Hepatocyte (in vitro differentiated cells): ENCODE data around the gene PMAIP1. TPM values are rescaled to one million over a fixed set of nuclear protein-coding genes. Genes with fewer than 3 reads are reported as not detected.

ENCODE experiments used
- DNase-seq: peaks from one replicate; pipeline ENCODE4 v3.0.0-alpha.2; 2016; ENCODE audit warnings: low spot score
- H2AFZ ChIP-seq: fragments of 200-600 bp; sonication (generic); 2 replicates; pipeline ENCODE4 v1.6.0; 2016; ENCODE audit warnings: antibody characterized with exemption, mild to moderate bottlenecking
- H3K27ac ChIP-seq: fragments of 200-600 bp; sonication (generic); 2 replicates; pipeline ENCODE4 v1.5.1; 2016; ENCODE audit warnings: mild to moderate bottlenecking
- H3K27me3 ChIP-seq: fragments of 200-600 bp; sonication (generic); 2 replicates; pipeline ENCODE4 v1.6.1; 2016
- H3K36me3 ChIP-seq: fragments of 200-600 bp; sonication (generic); replicated peaks from 2 replicates; pipeline ENCODE4 v1.5.1; 2016; ENCODE audit warnings: low read depth; ENCODE audit not compliant: insufficient read depth
- H3K4me1 ChIP-seq: fragments of 200-600 bp; sonication (generic); 2 replicates; pipeline ENCODE4 v1.5.1; 2016; ENCODE audit warnings: mild to moderate bottlenecking, moderate library complexity; ENCODE audit not compliant: insufficient read depth
- H3K4me2 ChIP-seq: fragments of 200-600 bp; sonication (generic); 2 replicates; pipeline ENCODE4 v1.6.0; 2016
- H3K4me3 ChIP-seq: fragments of 200-600 bp; sonication (generic); 2 replicates; pipeline ENCODE4 v1.5.1; 2016; ENCODE audit warnings: mild to moderate bottlenecking
- H3K79me2 ChIP-seq: fragments of 200-600 bp; sonication (generic); 2 replicates; pipeline ENCODE4 v1.6.0; 2017; ENCODE audit warnings: mild to moderate bottlenecking
- H3K9me2 ChIP-seq: fragments of 200-600 bp; sonication (generic); replicated peaks from 2 replicates; pipeline ENCODE4 v1.6.0; 2017; ENCODE audit warnings: mild to moderate bottlenecking; ENCODE audit not compliant: insufficient read depth
- H3K9me3 ChIP-seq: fragments of 200-600 bp; sonication (generic); 2 replicates; pipeline ENCODE4 v1.5.1; 2016; ENCODE audit warnings: low read depth, mild to moderate bottlenecking
- H4K20me1 ChIP-seq: fragments of 200-600 bp; sonication (generic); 2 replicates; pipeline ENCODE4 v1.6.0; 2016; ENCODE audit warnings: mild to moderate bottlenecking; ENCODE audit not compliant: insufficient read depth, poor library complexity, severe bottlenecking
- EZH2 ChIP-seq: fragments of 200-600 bp; sonication (generic); IDR thresholded peaks from 2 replicates; pipeline ENCODE4 v1.6.1; 2016; ENCODE audit warnings: antibody characterized with exemption, mild to moderate bottlenecking, borderline replicate concordance
- EZH2phosphoT487 ChIP-seq: fragments of 200-600 bp; sonication (generic); IDR thresholded peaks from one replicate; pipeline ENCODE4 v1.6.1; 2018; ENCODE audit warnings: antibody characterized with exemption, mild to moderate bottlenecking, low read depth, moderate library complexity; ENCODE audit not compliant: unreplicated experiment, severe bottlenecking
- WGBS: methylation state at CpG from one replicate; pipeline ENCODE4 v1.1.6; 2016; ENCODE audit warnings: low lambda C conversion rate; ENCODE audit errors: missing lambda C conversion rate; 5-methylcytosine and 5-hydroxymethylcytosine counted together
- polyA plus RNA-seq: library from polyadenylated mRNA; unstranded; fragments of >200 nt; fragmentation: Nextera tagmentation; extraction: Ambion mirVana; gene quantifications from 2 replicates; pipeline ENCODE4 v1.2.1, GENCODE V29; 2016
- total RNA-seq: library from RNA; depleted of rRNA; stranded (reverse); fragments of >200 nt; gene quantifications from 2 replicates; pipeline ENCODE4 v1.2.3, GENCODE V29; 2014
- TF ChIP-seq, protein P1 (sequence below): fragments of 200-600 bp; sonication (generic); IDR thresholded peaks from 2 replicates; pipeline ENCODE4 v1.5.1; 2016; ENCODE audit warnings: antibody characterized with exemption, mild to moderate bottlenecking; ENCODE audit not compliant: poor library complexity

Gene PMAIP1
- total and polyA plus RNA-seq, 2 experiments from 2014 or later, result 7.7 to 10.2 TPM

GRCh38 chr18:59911600-59911999 lies 11.8 kb downstream of the PMAIP1 start:
- peaks cover 16% of the 10 kb centered on the region for H3K27me3 ChIP-seq
- H3K4me1 ChIP-seq, result no peaks in the 10 kb centered on the region
- no peaks in the 10 kb centered on the region for H3K9me3 ChIP-seq
- no peak overlapping the region for H2AFZ ChIP-seq
- TF ChIP-seq EZH2, result no peak
- TF ChIP-seq EZH2phosphoT487, result no peak
- TF ChIP-seq, protein P1, sequence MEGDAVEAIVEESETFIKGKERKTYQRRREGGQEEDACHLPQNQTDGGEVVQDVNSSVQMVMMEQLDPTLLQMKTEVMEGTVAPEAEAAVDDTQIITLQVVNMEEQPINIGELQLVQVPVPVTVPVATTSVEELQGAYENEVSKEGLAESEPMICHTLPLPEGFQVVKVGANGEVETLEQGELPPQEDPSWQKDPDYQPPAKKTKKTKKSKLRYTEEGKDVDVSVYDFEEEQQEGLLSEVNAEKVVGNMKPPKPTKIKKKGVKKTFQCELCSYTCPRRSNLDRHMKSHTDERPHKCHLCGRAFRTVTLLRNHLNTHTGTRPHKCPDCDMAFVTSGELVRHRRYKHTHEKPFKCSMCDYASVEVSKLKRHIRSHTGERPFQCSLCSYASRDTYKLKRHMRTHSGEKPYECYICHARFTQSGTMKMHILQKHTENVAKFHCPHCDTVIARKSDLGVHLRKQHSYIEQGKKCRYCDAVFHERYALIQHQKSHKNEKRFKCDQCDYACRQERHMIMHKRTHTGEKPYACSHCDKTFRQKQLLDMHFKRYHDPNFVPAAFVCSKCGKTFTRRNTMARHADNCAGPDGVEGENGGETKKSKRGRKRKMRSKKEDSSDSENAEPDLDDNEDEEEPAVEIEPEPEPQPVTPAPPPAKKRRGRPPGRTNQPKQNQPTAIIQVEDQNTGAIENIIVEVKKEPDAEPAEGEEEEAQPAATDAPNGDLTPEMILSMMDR, result no peak
- H3K36me3 ChIP-seq, result no peaks in the 10 kb centered on the region
- no peak for DNase-seq
- H3K4me3 ChIP-seq, result no peak overlapping the region
- no peaks in the 10 kb centered on the region for H3K9me2 ChIP-seq
- H3K4me2 ChIP-seq, result no peak overlapping the region
- H4K20me1 ChIP-seq, result no peaks in the 10 kb centered on the region
- no peak overlapping the region for H3K27ac ChIP-seq
- H3K79me2 ChIP-seq, result no peaks in the 10 kb centered on the region

GRCh38 chr18:59912007-59912550 lies 12.3 kb downstream of the PMAIP1 start:
- Histone ChIP-seq H3K4me3 (no peak overlapping the region), H3K27ac (no peak overlapping the region), H3K4me2 (no peak overlapping the region), H2AFZ (no peak overlapping the region), H4K20me1 (no peaks in the 10 kb centered on the region), H3K27me3 (peaks cover 12% of the 10 kb centered on the region), H3K79me2 (no peaks in the 10 kb centered on the region), H3K4me1 (no peaks in the 10 kb centered on the region), H3K9me3 (no peaks in the 10 kb centered on the region), H3K36me3 (no peaks in the 10 kb centered on the region), H3K9me2 (no peaks in the 10 kb centered on the region)
- 77% methylated on average over 2 of the region's 2 CpGs for WGBS
- no peak for TF ChIP-seq EZH2phosphoT487
- TF ChIP-seq, protein P1, result no peak
- no peak for TF ChIP-seq EZH2
- no peak for DNase-seq

- Histone ChIP-seq H3K4me2 (no peak overlapping the region), H2AFZ (no peak overlapping the region), H3K9me3 (no peaks in the 10 kb centered on the region), H3K27me3 (no peaks in the 10 kb centered on the region), H3K27ac (no peak overlapping the region), H3K4me1 (no peaks in the 10 kb centered on the region), H3K79me2 (no peaks in the 10 kb centered on the region), H3K4me3 (no peak overlapping the region), H3K9me2 (no peaks in the 10 kb centered on the region), H4K20me1 (no peaks in the 10 kb centered on the region), H3K36me3 (no peaks in the 10 kb centered on the region)
- no peak for TF ChIP-seq EZH2phosphoT487
- TF ChIP-seq, protein P1, result no peak
- no peak for TF ChIP-seq EZH2
- WGBS, result 91% methylated on average over 6 of the region's 6 CpGs
- DNase-seq, result no peak
These were observed 15.8 kb downstream of the PMAIP1 start for GRCh38 chr18:59915606-59916005.

DNA sequence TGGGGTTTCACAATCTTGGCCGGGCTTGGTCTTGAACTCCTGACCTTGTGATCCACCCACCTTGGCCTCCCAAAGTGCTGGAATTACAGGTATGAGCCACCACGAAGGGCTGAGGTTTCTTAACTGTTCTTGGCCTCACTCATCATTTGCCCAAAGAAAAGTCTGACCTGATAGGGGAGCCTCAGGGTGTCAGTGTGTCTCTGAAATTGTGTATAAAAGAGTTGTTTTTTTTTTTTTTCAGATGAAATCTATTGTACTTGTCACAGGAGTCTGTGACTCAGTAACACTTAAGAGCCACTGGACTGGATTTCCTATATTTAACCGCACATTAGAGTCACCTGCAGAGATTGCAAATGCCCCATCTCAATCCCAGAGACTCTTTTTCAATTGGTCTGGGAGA lies 16.9 kb downstream of the PMAIP1 start:
- WGBS, result 86% methylated on average over 3 of the region's 3 CpGs
- Histone ChIP-seq H4K20me1 (no peaks in the 10 kb centered on the region), H3K9me2 (no peaks in the 10 kb centered on the region), H3K9me3 (no peaks in the 10 kb centered on the region), H2AFZ (no peak overlapping the region), H3K4me2 (no peak overlapping the region), H3K4me3 (no peak overlapping the region), H3K27ac (no peak overlapping the region), H3K79me2 (no peaks in the 10 kb centered on the region), H3K36me3 (no peaks in the 10 kb centered on the region), H3K4me1 (no peaks in the 10 kb centered on the region), H3K27me3 (no peaks in the 10 kb centered on the region)
- no peak for DNase-seq
- no peak for TF ChIP-seq EZH2phosphoT487
- no peak for TF ChIP-seq EZH2
- TF ChIP-seq, protein P1, result no peak
